Activated T-helper 17 cell treated with anti-CD3 and anti-CD28 coated beads, Interleukin-2, amount 50 U/mL, for 72 hours (primary cell): ENCODE measurements around the gene CFAP44. TPM values are rescaled to one million over a fixed set of nuclear protein-coding genes. Genes with fewer than 3 reads are reported as not detected.
"Not testable (repeated sequence)": the region's sequence is repeated elsewhere in the genome, so short reads cannot be mapped to it uniquely, and the experiment has no call there.

ENCODE experiments used
- ATAC-seq: fragments of 150-1000 bp; cut with Tn5 transposase; replicated peaks from 2 replicates; pipeline ENCODE4 v1.10.0; 2021; ENCODE audit warnings: mild to moderate bottlenecking, moderate library complexity
- H3K27ac Mint-ChIP-seq: one replicate; pipeline ENCODE4 v1.8.0; 2022; ENCODE audit warnings: mixed read lengths
- H3K27me3 Mint-ChIP-seq: one replicate; pipeline ENCODE4 v1.8.0; 2022; ENCODE audit warnings: mixed read lengths
- H3K36me3 Mint-ChIP-seq: one replicate; pipeline ENCODE4 v1.8.0; 2022; ENCODE audit warnings: low read depth, mild to moderate bottlenecking, mixed read lengths
- H3K4me1 Mint-ChIP-seq: one replicate; pipeline ENCODE4 v1.8.0; 2022; ENCODE audit warnings: mixed read lengths
- H3K4me3 Mint-ChIP-seq: one replicate; pipeline ENCODE4 v1.8.0; 2022; ENCODE audit warnings: mild to moderate bottlenecking, mixed read lengths
- H3K9me3 Mint-ChIP-seq: one replicate; pipeline ENCODE4 v1.8.0; 2022; ENCODE audit warnings: mixed read lengths
- total RNA-seq, 2 donors: library from RNA; stranded (reverse); gene quantifications; one replicate each; pipeline ENCODE4 v1.2.3, GENCODE V29; 2022

Gene CFAP44, protein sequence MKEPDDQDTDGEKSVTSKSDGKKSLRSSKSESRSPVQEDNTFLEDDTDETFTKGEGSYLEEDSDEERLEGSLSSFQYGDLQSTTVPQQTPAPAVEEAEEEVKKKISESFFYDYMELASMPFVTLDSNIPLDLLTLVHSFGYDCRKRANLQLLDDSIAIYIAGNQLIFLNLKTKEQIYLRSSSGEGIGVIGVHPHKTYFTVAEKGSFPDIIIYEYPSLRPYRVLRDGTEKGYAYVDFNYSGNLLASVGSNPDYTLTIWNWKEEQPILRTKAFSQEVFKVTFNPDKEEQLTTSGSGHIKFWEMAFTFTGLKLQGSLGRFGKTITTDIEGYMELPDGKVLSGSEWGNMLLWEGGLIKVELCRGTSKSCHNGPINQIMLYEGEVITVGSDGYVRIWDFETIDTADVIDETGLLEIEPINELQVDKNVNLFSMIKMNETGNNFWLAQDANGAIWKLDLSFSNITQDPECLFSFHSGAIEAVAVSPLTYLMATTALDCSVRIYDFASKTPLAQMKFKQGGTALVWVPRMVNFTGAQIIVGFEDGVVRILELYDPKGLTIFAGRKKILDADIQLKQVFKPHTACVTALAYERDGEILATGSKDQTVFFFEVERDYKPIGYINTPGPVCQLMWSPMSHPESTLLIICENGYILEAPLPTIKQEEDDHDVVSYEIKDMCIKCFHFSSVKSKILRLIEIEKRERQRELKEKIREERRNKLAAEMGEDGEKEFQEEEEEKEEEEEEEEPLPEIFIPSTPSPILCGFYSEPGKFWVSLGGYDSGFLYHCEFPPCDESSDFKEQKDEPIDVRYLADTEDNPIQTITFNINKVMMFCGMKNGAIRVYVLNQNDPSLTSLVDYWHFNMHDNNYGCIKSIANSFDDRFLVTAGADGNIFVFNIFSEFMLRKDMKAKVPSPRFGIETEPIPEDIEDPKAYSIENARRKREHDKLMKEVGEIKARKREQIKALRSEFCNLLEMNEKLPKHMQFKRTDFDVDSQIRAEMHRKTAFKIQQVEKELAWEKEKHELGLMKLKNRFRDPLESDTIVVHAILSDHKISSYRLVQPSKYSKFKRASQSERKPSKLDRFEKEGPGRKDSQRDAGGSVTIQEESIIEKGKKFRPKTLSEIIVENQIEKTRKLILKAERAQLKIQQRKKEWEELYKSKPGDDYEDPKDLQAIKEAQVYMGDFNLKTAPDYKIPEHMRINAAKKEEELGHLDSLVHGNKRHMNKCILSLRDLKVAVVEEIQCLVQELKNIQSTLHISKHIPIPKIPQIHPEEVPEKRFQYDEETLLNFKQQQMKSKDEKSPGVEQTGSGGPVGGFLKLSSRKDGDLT (N-terminal part only)
- 10 to 100 TPM in 1 of 2 donors, 1 to 10 TPM in 1; 8.3 to 11.6 TPM for total RNA-seq

- no peaks in the 10 kb centered on the region for H3K27me3 Mint-ChIP-seq
- ATAC-seq, result peak; percentile 67
- peak within 1 kb of the TSS; percentile 42 for H3K4me3 Mint-ChIP-seq
- no peaks in the 10 kb centered on the region for H3K4me1 Mint-ChIP-seq
- no peak within 1 kb of the TSS for H3K27ac Mint-ChIP-seq
- H3K36me3 Mint-ChIP-seq, result peaks cover 30% of the 10 kb centered on the region
- no peaks in the 10 kb centered on the region for H3K9me3 Mint-ChIP-seq
These were observed at the start of gene CFAP44 for GRCh38 chr3:113441051-113441770. TSS of gene CFAP44 (minus strand) at chr3:113441493. CDS start at chr3:113433664, 7,829 bp downstream.

DNA sequence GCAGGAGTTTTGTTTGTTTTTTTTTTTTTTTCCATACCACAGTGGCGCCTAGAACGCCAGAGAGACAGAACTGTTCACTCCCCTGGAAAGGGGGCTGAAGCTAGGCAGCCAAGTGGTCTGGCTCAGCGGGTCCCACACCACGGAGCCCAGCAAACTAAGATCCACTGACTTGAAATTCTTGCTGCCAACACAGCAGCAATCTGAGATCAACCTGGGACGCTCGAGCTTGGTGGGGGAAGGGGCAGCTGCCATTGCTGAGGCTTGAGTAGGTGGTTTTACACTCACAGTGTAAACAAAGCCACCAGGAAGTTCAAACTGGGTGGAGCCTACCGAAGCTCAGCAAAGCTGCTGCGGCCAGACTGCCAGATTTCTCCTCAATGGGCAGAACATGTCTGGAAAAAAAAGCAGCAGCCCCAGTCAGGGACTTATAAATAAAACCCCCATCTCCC lies 43.9 kb upstream of the CFAP44 start:
- Mint-ChIP-seq H3K27me3 (no peaks in the 10 kb centered on the region), H3K9me3 (peaks cover 4% of the 10 kb centered on the region), H3K27ac (peak overlapping the region; percentile 16), H3K36me3 (peaks cover 22% of the 10 kb centered on the region), H3K4me3 (peak overlapping the region; percentile 34), H3K4me1 (peaks cover 4% of the 10 kb centered on the region)
- peak; percentile 26 for ATAC-seq

- no peaks in the 10 kb centered on the region for H3K4me1 Mint-ChIP-seq
- no peaks in the 10 kb centered on the region for H3K27me3 Mint-ChIP-seq
- no peak overlapping the region for H3K27ac Mint-ChIP-seq
- ATAC-seq, result no peak
- H3K9me3 Mint-ChIP-seq, result no peaks in the 10 kb centered on the region
- peaks cover 74% of the 10 kb centered on the region for H3K36me3 Mint-ChIP-seq
- H3K4me3 Mint-ChIP-seq, result no peak overlapping the region
These were observed 27.2 kb upstream of the CFAP44 start for GRCh38 chr3:113468539-113468938.

GRCh38 chr3:113461488-113461887 lies 20.2 kb upstream of the CFAP44 start:
- Mint-ChIP-seq H3K4me1 (no peaks in the 10 kb centered on the region), H3K9me3 (no peaks in the 10 kb centered on the region), H3K4me3 (no peak overlapping the region), H3K27me3 (no peaks in the 10 kb centered on the region), H3K27ac (no peak overlapping the region), H3K36me3 (peaks cover 91% of the 10 kb centered on the region)
- ATAC-seq, result no peak

GRCh38 chr3:113458554-113458953 lies 17.3 kb upstream of the CFAP44 start:
- not testable (repeated sequence) for H3K27ac Mint-ChIP-seq, H3K27me3 Mint-ChIP-seq, H3K9me3 Mint-ChIP-seq, ATAC-seq, H3K4me3 Mint-ChIP-seq, H3K4me1 Mint-ChIP-seq
- H3K36me3 Mint-ChIP-seq, result peaks cover 93% of the 10 kb centered on the region

GRCh38 chr3:113455446-113455845 lies 14.2 kb upstream of the CFAP44 start:
- no peaks in the 10 kb centered on the region for H3K9me3 Mint-ChIP-seq
- no peaks in the 10 kb centered on the region for H3K27me3 Mint-ChIP-seq
- H3K36me3 Mint-ChIP-seq, result peaks cover 94% of the 10 kb centered on the region
- H3K4me3 Mint-ChIP-seq, result no peak overlapping the region
- ATAC-seq, result no peak
- no peaks in the 10 kb centered on the region for H3K4me1 Mint-ChIP-seq
- H3K27ac Mint-ChIP-seq, result no peak overlapping the region

DNA sequence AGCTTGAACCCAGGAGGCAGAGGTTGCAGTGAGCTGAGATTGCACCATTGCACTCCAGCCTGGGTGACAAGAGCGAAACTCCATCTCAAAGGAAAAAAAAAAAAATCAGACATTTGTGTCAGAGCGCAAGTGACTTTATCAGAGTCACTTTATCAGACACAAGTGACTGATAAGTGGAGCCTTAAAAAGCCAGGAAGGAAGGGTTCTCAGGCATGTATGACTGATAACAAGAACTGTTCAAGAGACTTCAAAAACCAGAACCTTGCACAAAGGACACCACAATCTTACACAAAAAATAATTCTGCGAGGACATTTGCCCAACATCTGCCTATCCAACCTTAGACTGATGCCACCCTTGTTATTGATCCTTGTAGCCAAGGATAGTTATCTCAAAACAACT lies 13.3 kb upstream of the CFAP44 start:
- Mint-ChIP-seq H3K9me3 (no peaks in the 10 kb centered on the region), H3K27ac (no peak overlapping the region), H3K36me3 (peaks cover 94% of the 10 kb centered on the region), H3K27me3 (no peaks in the 10 kb centered on the region), H3K4me1 (no peaks in the 10 kb centered on the region), H3K4me3 (no peak overlapping the region)
- ATAC-seq, result no peak

DNA sequence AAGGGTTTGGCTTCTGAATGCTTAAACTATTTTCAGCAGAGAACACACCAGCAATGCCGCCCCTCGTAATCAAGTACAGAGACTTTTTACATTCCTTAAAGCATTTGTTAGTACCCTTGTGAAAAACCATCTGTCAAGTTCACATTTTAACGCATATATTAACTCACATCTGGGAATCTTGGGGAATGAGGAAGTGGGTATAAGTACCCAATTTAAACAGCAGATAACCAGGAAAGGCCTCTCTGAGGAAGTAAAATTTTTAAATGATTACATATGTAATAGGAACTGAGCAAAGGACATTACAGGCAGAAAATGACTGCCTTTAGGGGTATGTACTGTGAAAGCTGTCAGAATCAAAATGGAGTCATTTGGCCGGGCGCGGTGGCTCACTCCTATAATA lies 12.8 kb upstream of the CFAP44 start:
- peaks cover 92% of the 10 kb centered on the region for H3K36me3 Mint-ChIP-seq
- H3K27me3 Mint-ChIP-seq, result no peaks in the 10 kb centered on the region
- no peak overlapping the region for H3K27ac Mint-ChIP-seq
- ATAC-seq, result no peak
- no peaks in the 10 kb centered on the region for H3K9me3 Mint-ChIP-seq
- H3K4me1 Mint-ChIP-seq, result no peaks in the 10 kb centered on the region
- H3K4me3 Mint-ChIP-seq, result no peak overlapping the region

DNA sequence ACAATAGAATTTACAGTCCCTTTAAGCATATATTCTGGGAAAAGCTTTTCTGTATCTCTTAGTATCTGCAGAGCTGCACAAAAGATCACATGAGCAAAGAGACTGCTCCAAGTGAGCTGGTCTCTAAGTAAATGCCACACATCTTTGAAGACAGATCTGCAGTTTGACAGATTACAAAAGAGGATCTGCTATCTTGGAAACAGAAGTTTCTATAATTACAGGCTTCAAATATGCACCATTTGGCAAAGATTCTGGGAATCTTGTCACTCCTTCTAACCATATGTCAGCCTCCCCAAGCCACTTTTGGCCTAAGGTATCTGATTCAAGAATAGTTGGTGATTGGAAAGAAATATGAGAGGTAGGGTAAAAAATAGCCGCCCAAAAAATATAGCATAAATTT lies 9.6 kb upstream of the CFAP44 start:
- Mint-ChIP-seq H3K27ac (no peak overlapping the region), H3K9me3 (no peaks in the 10 kb centered on the region), H3K36me3 (peaks cover 89% of the 10 kb centered on the region), H3K4me3 (no peak overlapping the region), H3K27me3 (no peaks in the 10 kb centered on the region), H3K4me1 (no peaks in the 10 kb centered on the region)
- no peak for ATAC-seq

DNA sequence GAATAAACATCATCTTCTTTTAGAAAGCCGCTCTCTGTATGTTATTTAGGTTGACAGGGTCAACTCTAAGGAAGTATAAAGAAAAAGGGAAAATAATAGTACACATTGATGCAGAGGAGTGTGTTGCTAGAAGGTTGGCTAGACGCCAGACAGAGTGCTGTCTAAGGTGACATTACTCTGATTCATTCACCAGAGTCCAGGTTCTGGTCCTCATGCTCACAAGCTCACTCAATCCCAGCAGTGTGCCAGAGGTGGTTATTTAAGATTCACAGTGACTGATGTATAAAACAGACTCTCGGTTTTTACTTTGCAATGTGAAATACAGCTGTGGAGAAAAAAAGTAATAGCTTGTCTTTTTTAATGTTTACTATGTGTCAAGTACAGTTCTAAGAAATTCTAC lies 1.7 kb downstream of the CFAP44 start:
- Mint-ChIP-seq H3K4me1 (no peaks in the 10 kb centered on the region), H3K9me3 (no peaks in the 10 kb centered on the region), H3K4me3 (no peak overlapping the region), H3K36me3 (peaks cover 14% of the 10 kb centered on the region), H3K27me3 (no peaks in the 10 kb centered on the region), H3K27ac (no peak overlapping the region)
- ATAC-seq, result no peak

DNA sequence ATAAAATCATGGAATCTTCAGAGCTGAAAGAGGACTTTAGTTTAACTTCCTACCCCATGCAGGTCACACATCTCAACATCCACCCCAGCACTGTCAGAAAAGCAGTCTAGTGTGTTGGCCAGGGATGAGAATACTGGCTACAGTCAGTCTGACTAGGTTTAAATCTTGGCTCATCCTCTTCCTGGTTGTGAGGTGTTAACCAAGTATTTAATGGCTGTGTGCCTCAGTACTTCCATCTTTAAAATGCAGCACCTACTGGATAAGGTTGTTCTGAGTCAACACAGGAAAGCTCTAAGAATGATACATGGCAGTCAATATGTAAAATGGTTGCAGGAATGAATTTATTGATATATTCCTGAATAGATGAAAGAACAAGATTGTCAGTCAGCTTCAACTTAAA lies 3.1 kb downstream of the CFAP44 start:
- no peaks in the 10 kb centered on the region for H3K27me3 Mint-ChIP-seq
- H3K4me3 Mint-ChIP-seq, result no peak overlapping the region
- no peaks in the 10 kb centered on the region for H3K9me3 Mint-ChIP-seq
- H3K36me3 Mint-ChIP-seq, result peaks cover 12% of the 10 kb centered on the region
- H3K4me1 Mint-ChIP-seq, result no peaks in the 10 kb centered on the region
- H3K27ac Mint-ChIP-seq, result no peak overlapping the region
- ATAC-seq, result no peak

DNA sequence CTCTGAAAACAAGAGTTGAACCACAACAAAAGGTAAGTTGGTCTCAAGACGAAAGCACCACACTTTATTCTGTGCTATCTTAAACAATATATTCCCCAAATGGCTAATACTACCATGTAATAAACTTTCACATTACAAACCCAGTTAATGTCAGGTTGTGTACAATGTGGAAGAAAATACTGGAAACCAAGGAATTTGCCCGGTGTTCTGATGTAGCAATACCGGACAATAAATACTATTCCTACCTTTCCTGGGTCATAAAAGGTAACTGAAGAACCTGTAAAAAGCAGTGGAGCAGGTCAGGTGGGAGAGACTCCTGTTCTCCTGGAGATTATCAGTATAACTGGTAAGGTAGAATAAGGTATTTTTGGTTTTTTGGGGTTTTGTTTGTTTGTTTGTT lies 3.9 kb downstream of the CFAP44 start:
- H3K36me3 Mint-ChIP-seq, result peaks cover 20% of the 10 kb centered on the region
- no peaks in the 10 kb centered on the region for H3K9me3 Mint-ChIP-seq
- no peak overlapping the region for H3K27ac Mint-ChIP-seq
- H3K4me3 Mint-ChIP-seq, result no peak overlapping the region
- no peak for ATAC-seq
- no peaks in the 10 kb centered on the region for H3K4me1 Mint-ChIP-seq
- H3K27me3 Mint-ChIP-seq, result no peaks in the 10 kb centered on the region

- H3K36me3 Mint-ChIP-seq, result peaks cover 24% of the 10 kb centered on the region
- H3K4me3 Mint-ChIP-seq, result no peak overlapping the region
- H3K9me3 Mint-ChIP-seq, result no peaks in the 10 kb centered on the region
- H3K4me1 Mint-ChIP-seq, result no peaks in the 10 kb centered on the region
- peak; percentile 79 for ATAC-seq
- H3K27me3 Mint-ChIP-seq, result no peaks in the 10 kb centered on the region
- no peak overlapping the region for H3K27ac Mint-ChIP-seq
These were observed 4.5 kb downstream of the CFAP44 start for GRCh38 chr3:113436809-113437208.

DNA sequence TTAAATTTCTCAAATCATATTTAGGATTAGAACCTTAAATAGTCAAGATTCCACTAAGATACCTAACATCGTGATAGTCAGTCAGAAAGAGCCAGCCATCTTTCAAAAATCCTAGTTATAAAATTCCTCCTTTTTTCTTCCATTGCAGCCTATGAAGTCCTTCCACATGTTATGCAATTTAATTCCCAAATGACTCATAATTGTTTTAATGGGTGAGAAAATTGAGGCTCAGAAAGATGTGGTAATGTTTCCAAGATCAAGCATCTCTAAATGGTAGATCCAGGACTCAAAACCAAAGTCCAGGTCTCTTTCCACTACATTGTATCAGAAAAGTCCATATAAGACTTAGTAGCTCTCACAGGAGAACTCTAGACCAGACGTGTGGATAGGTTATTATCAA lies 9.5 kb downstream of the CFAP44 start:
- H3K27ac Mint-ChIP-seq, result no peak overlapping the region
- H3K36me3 Mint-ChIP-seq, result peaks cover 59% of the 10 kb centered on the region
- peaks cover 15% of the 10 kb centered on the region for H3K9me3 Mint-ChIP-seq
- H3K27me3 Mint-ChIP-seq, result no peaks in the 10 kb centered on the region
- ATAC-seq, result no peak
- no peak overlapping the region for H3K4me3 Mint-ChIP-seq
- no peaks in the 10 kb centered on the region for H3K4me1 Mint-ChIP-seq
